ENCODE results near the gene FOS.

FOS gene

DNA sequence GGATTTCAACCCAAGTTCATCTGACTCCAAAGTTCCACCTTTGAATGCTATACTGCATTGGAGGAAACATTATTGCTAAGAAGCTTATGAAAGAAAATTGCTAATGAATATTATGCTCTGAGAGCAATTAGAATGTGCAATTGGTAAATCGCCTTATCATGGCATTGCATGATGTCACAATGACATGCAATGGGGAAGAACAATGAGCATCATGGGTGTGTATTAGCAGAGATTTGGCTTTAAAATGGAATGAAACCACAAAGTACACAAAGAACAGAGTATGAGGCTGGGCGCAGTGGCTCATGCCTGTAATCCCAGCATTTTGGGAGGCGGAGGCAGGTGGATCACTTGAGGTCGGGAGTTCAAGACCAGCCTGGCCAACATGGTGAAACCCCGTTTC is 34.7 kb downstream of the FOS start:
- DNase-seq (ENCODE audit: low read depth in 1 of 2, low spot score in 1 of 2), result no peak

- no peak for DNase-seq (ENCODE audit: low read depth in 1 of 2, low spot score in 1 of 2)
Measured at GRCh38 chr14:75315144-75315543, 36.5 kb downstream of the FOS start.

DNA sequence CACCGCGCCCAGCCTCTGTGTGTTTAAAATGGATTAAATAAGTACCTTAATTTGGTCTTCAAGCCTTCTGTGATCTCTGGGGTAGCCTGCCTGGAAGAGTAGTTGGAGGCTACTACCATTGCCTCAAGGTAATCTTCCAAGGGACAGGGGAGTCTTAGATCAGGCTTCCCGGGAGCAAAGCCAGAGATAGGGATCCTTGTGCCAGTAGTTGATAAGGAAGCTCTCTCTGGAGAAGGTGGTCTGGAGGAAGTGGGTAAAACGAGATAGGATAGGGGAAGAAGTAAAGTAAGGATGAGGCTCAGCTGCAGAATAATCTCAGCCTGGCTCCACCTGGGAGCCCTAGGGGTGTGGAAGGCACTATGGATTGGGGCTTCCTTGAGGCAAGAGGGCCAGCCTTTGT is 38.5 kb downstream of the FOS start:
- DNase-seq (ENCODE audit: low read depth in 1 of 2, low spot score in 1 of 2), result no peak

- DNase-seq (ENCODE audit: low read depth in 1 of 2, low spot score in 1 of 2), result no peak
Measured at GRCh38 chr14:75318353-75318752, 39.7 kb downstream of the FOS start.

DNA sequence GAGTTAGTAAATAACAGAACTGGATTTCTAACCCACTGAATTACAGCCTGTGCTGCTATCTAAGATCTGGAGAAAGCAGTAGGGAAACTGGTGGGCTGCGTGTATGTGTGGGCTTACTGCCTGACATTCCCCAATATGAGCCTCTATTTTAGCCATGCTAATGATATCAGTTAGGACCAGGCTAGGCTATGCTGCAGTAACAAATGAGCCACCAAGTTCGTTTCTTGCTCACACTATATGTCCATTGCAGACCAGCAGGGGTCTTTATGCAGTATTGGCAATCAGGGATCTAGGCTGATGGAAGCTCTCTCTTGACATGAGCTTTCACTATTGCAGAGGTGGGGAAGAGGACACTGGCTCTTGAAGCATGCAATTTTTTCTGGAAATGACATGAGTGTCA is 40.4 kb downstream of the FOS start:
- no peak for DNase-seq (ENCODE audit: low read depth in 1 of 2, low spot score in 1 of 2)

DNA sequence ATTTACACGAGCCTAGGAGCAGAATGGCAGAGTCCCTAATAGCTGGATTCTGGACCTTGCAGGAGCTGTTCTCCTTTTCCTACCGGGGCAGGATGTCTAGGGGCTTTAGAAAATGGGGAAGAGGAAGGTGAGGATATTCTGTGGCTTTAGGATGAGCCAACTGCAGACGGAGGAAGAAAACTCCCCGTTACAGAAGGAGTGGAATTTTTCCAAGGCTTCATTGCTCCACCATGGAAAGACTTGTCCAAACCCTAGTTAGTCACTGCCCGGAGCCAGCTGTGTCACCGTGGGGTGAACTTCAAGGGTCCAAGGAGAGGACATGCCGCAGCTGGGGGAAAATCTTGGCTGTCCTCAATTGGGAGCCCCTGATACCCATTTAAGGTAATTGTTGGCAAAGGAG is 41.6 kb downstream of the FOS start:
- no peak for DNase-seq (ENCODE audit: low read depth in 1 of 2, low spot score in 1 of 2)

DNA sequence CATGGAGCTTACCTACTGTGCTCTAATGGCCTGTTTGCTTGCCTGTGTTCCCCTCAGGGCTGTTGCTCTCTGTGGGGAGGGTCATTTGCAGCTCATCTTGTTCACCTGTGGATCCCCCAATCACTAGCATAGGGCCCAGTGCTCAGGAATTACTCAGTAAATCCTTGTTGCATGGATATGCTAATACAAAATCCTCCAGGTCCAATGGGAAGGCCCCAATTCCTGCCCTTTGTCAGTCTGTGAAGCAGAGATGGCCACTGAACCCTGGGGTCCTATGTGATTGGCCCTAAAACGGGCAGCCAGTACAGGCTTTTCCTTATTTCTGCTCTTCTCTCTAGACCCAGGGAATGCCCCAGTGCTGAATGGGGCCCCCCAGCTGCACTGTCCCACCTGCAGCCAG is 44.1 kb downstream of the FOS start:
- no peak for DNase-seq (ENCODE audit: low read depth in 1 of 2, low spot score in 1 of 2)

DNA sequence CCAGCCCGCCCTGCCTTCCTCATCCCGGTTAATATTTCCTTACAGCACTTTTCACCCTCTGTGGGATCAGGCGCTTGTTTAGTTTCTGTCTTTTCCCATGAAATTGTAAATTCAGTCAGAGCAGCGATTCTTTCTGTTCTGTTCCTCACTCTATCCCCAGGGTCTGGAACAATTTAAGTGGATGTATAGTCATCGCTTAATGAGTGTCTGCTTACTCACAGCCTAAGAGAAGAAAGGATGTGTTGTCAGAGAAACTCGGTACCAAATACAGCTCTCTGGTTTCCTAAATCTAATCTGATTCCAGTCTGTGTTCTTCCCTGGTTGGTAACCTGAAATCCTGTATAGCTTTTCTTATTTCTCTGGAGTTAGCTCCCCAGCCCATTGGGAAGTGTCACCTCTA is 44.9 kb downstream of the FOS start:
- no peak for DNase-seq (ENCODE audit: low read depth in 1 of 2, low spot score in 1 of 2)

DNA sequence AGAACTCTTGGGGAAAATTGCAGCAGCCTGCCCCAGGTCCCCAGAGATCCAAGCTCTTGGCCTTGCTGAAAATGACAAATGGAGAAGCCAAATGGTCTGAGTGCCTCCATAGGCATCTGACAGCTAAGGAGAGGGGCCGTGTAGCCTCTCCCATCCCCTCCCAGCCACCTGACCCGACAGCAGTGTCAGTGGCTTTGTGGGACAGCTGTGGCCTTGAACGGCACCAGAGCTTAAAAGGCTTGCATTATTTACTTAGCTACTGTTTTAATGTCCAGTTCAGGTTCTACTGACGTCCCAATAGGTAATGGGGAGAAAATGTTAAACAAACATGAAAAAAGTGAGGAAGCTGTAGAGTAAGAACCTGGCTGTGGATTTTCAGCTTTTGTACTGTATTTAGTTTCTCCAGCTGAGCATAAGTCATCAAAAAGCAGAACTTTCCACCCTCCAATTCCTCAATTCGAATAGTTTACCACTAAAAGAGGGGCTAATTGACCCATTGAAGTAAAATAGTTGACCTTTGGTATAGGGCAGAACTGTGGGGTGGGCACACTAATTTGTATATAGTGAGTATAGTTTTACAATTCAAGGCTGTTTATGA is 50.0 kb downstream of the FOS start:
- DNase-seq (ENCODE audit: low read depth in 1 of 2, low spot score in 1 of 2), result no peak

DNA sequence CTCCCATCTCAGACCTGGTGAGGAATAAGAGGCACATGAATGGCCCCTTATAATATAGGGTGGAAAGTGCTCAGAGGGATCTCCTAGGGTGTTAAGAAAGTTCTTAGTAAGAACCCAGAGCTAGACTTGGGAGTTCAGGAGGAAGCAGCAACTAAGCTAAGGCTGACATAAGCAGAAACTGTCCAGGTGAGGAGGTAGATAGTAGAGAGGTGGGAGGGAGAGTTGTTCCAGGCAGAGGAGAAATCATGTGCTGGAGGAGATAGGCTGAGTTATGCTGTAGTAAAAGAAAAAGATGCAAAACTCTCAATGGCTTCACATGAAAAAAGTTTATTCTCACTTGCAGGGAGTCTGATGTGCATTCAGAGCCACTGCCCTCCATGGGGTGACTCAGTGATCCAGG is 50.7 kb downstream of the FOS start:
- no peak for DNase-seq (ENCODE audit: low read depth in 1 of 2, low spot score in 1 of 2)

- DNase-seq (ENCODE audit: low read depth in 1 of 2, low spot score in 1 of 2), result no peak
Measured at GRCh38 chr14:75331471-75331870, 52.8 kb downstream of the FOS start.
